MCF 10A (cell line): ENCODE results near the gene KSR1. TPM values are rescaled to one million over a fixed set of nuclear protein-coding genes. Genes with fewer than 3 reads are reported as not detected.
"Not testable (repeated sequence)": the region's sequence is repeated elsewhere in the genome, so short reads cannot be mapped to it uniquely, and the experiment has no call there.

Experiments
- BruUV-seq: library from RNA; stranded (reverse); fragments of 400-500 nt; replicated peaks from 2 replicates; lab custom pipeline; 2021; lab: Mats Ljungman, UMichigan
- CTCF ChIA-PET: fragments of 300-600 bp; sonication (Branson Sonifier 250); formaldehyde crosslinking; extraction: SDS; loops from one replicate; lab custom pipeline; 2021; ENCODE audit warnings: antibody characterized with exemption, inconsistent platforms; lab: Yijun Ruan, JAX
- POLR2A ChIA-PET: fragments of 300-600, 350-650 bp; sonication (Branson Sonifier 250); formaldehyde crosslinking; extraction: SDS; loops from one replicate; lab custom pipeline; 2020; ENCODE audit warnings: antibody characterized with exemption, inconsistent platforms; lab: Yijun Ruan, JAX
- DNase-seq: peaks from one replicate; pipeline ENCODE4 v3.0.0-alpha.2; 2018; ENCODE audit not compliant: unreplicated experiment
- H3K27ac Mint-ChIP-seq: one replicate; pipeline ENCODE4 v1.8.0; 2022; ENCODE audit warnings: mild to moderate bottlenecking, low read depth, mixed read lengths; ENCODE audit not compliant: unreplicated experiment
- H3K27me3 Mint-ChIP-seq: one replicate; pipeline ENCODE4 v1.8.0; 2022; ENCODE audit warnings: mixed read lengths; ENCODE audit not compliant: insufficient read depth, unreplicated experiment
- H3K36me3 Mint-ChIP-seq: one replicate; pipeline ENCODE4 v1.8.0; 2022; ENCODE audit warnings: mild to moderate bottlenecking, moderate library complexity, mixed read lengths; ENCODE audit not compliant: insufficient read depth, unreplicated experiment
- H3K4me1 Mint-ChIP-seq: one replicate; pipeline ENCODE4 v1.8.0; 2022; ENCODE audit warnings: mixed read lengths; ENCODE audit not compliant: insufficient read depth, unreplicated experiment
- H3K4me3 Mint-ChIP-seq: one replicate; pipeline ENCODE4 v1.8.0; 2022; ENCODE audit warnings: mild to moderate bottlenecking, moderate library complexity, mixed read lengths; ENCODE audit not compliant: unreplicated experiment
- H3K9me3 Mint-ChIP-seq: one replicate; pipeline ENCODE4 v1.8.0; 2022; ENCODE audit warnings: mixed read lengths; ENCODE audit not compliant: unreplicated experiment
- CTCF ChIP-seq: fragments of 200-600 bp; IDR thresholded peaks from one replicate; pipeline ENCODE4 v1.8.0; 2022; ENCODE audit warnings: antibody characterized with exemption, mild to moderate bottlenecking; ENCODE audit not compliant: unreplicated experiment
- intact Hi-C: fragments of 100-400 bp; cut with micrococcal nuclease; formaldehyde crosslinking; loops from 2 replicates; pipeline ENCODE4 v1.14.1; 2022
- total RNA-seq: library from RNA; stranded (reverse); gene quantifications from 2 replicates; pipeline ENCODE4 v1.2.3, GENCODE V29; 2022

The KSR1 gene
- total RNA-seq, 1 experiment from 2014 or later, result 7.2 TPM

- DNase-seq, result no peak
- BruUV-seq, result no TSS peak
- Mint-ChIP-seq H3K36me3 (no peaks in the 10 kb centered on the region), H3K27me3 (no peaks in the 10 kb centered on the region), H3K4me1 (peaks cover 22% of the 10 kb centered on the region), H3K9me3 (no peaks in the 10 kb centered on the region), H3K27ac (no peak overlapping the region), H3K4me3 (no peak overlapping the region)
- TF ChIP-seq CTCF, result no peak
- CTCF ChIA-PET, result interaction anchor here (0.5 to 4.4 kb wide), 4 partner anchors 18 to 321 kb away, joined by 3 to 19 read pairs (median 3); no protein-coding TSS in a partner anchor
- POLR2A ChIA-PET, result no interaction called here
- intact Hi-C loops, result no loop called here
Measured at GRCh38 chr17:27634026-27634335, 177.7 kb downstream of the KSR1 start.

- CTCF ChIA-PET, result interaction anchor here (0.9 to 1.2 kb wide), 3 partner anchors 18 to 25 kb away, joined by 3 to 5 read pairs (median 3); no protein-coding TSS in a partner anchor
- no peaks in the 10 kb centered on the region for H3K27me3 Mint-ChIP-seq
- BruUV-seq, result no TSS peak
Measured at GRCh38 chr17:27634776-27635175, 178.5 kb downstream of the KSR1 start.

GRCh38 chr17:27635275-27635823 lies 179.1 kb downstream of the KSR1 start:
- Mint-ChIP-seq H3K36me3 (no peaks in the 10 kb centered on the region), H3K4me1 (peaks cover 13% of the 10 kb centered on the region), H3K27me3 (no peaks in the 10 kb centered on the region), H3K4me3 (no peak overlapping the region), H3K27ac (no peak overlapping the region), H3K9me3 (no peaks in the 10 kb centered on the region)
- no peak for DNase-seq
- TF ChIP-seq CTCF, result no peak
- intact Hi-C loops, result no loop called here
- no TSS peak for BruUV-seq
- CTCF ChIA-PET, result interaction anchor here (0.9 to 1.2 kb wide), 3 partner anchors 17 to 25 kb away, joined by 3 to 5 read pairs (median 3); no protein-coding TSS in a partner anchor
- POLR2A ChIA-PET, result no interaction called here

More at GRCh38 chr17:27634776-27635175, 178.5 kb downstream of the KSR1 start:
- TF ChIP-seq CTCF, result no peak
- no peaks in the 10 kb centered on the region for H3K9me3 Mint-ChIP-seq
- no peak for DNase-seq
- no peak overlapping the region for H3K27ac Mint-ChIP-seq
- no peak overlapping the region for H3K4me3 Mint-ChIP-seq
- intact Hi-C loops, result no loop called here
- peaks cover 18% of the 10 kb centered on the region for H3K4me1 Mint-ChIP-seq
- POLR2A ChIA-PET, result no interaction called here
- H3K36me3 Mint-ChIP-seq, result no peaks in the 10 kb centered on the region

GRCh38 chr17:27636005-27636520 lies 179.8 kb downstream of the KSR1 start:
- H3K27me3 Mint-ChIP-seq, H3K4me3 Mint-ChIP-seq, BruUV-seq, H3K27ac Mint-ChIP-seq, H3K9me3 Mint-ChIP-seq, intact Hi-C loops, H3K36me3 Mint-ChIP-seq, DNase-seq, POLR2A ChIA-PET, H3K4me1 Mint-ChIP-seq: not testable (repeated sequence)
- CTCF ChIA-PET, result interaction anchor here (1.0 to 1.2 kb wide), 3 partner anchors 15 to 19 kb away, joined by 3 to 6 read pairs (median 5); no protein-coding TSS in a partner anchor

- POLR2A ChIA-PET, H3K36me3 Mint-ChIP-seq: not testable (repeated sequence)
Measured at GRCh38 chr17:27637818-27638217, 181.6 kb downstream of the KSR1 start.

GRCh38 chr17:27638415-27638914 lies 182.2 kb downstream of the KSR1 start:
- BruUV-seq, POLR2A ChIA-PET, H3K4me1 Mint-ChIP-seq, H3K27me3 Mint-ChIP-seq, intact Hi-C loops, H3K27ac Mint-ChIP-seq, DNase-seq, H3K4me3 Mint-ChIP-seq, H3K36me3 Mint-ChIP-seq, H3K9me3 Mint-ChIP-seq: not testable (repeated sequence)
- CTCF ChIA-PET, result interaction anchor here (0.6 to 1.2 kb wide), 4 partner anchors 12 to 38 kb away, joined by 3 read pairs; no protein-coding TSS in a partner anchor

More at GRCh38 chr17:27637818-27638217, 181.6 kb downstream of the KSR1 start:
- intact Hi-C loops, H3K27ac Mint-ChIP-seq, H3K4me1 Mint-ChIP-seq, BruUV-seq, DNase-seq, CTCF ChIA-PET, H3K4me3 Mint-ChIP-seq, H3K9me3 Mint-ChIP-seq, H3K27me3 Mint-ChIP-seq: not testable (repeated sequence)
